GM18526 (cell line): ENCODE data around the gene DLL4.

Experiments used
- POLR2A ChIP-seq: IDR thresholded peaks from 3 replicates; pipeline ENCODE4 v1.6.1; 2011; ENCODE audit not compliant: insufficient read length; ENCODE audit errors: extremely low read depth

Gene DLL4

DNA sequence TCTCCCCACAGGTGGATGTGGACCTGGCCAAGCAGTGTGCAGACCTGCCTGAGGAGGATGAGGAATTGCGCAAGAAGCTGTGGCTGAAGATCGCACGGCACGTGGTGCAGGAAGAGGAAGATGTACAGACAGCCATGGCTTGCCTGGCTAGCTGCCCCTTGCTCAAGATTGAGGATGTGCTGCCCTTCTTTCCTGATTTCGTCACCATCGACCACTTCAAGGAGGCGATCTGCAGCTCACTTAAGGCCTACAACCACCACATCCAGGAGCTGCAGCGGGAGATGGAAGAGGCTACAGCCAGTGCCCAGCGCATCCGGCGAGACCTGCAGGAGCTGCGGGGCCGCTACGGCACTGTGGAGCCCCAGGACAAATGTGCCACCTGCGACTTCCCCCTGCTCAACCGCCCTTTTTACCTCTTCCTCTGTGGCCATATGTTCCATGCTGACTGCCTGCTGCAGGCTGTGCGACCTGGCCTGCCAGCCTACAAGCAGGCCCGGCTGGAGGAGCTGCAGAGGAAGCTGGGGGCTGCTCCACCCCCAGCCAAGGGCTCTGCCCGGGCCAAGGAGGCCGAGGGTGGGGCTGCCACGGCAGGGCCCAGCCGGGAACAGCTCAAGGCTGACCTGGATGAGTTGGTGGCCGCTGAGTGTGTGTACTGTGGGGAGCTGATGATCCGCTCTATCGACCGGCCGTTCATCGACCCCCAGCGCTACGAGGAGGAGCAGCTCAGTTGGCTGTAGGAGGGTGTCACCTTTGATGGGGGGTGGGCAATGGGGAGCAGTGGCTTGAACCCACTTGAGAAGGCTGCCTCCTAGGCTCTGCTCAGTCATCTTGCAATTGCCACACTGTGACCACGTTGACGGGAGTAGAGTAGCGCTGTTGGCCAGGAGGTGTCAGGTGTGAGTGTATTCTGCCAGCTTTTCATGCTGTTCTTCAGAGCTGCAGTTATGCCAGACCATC lies 26.3 kb upstream of the DLL4 start:
- TF ChIP-seq POLR2A = no peak

DNA sequence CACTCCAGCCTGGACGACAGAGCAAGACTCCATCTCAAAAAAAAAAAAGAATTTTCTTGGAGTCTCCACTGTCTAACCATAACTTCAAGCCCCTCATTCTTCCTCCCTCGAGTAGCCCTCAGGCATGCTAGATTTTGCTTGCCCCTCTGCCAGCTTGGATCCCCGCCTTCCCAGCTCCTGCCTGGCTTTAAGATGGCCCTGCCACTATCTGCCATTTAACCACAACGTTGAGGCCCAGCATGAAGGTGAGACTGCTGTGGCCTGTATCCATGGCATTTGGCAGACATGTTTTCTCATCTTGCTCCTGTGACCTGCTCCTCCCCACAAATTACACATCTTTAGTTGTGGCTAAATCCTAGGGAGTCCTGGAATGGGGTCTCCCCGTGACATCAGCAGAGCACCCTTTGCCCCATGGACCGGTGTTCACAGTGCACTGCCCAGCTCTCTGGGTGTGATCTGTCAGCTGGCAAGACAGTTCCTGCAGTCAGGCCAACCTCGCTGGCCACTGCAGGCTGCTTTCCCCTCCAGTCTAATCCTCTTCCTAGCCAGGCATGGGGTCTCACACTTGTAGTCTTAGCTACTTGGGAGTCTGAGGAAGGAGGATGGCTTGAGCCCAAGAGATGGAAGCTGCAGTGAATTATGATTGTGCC lies 24.5 kb upstream of the DLL4 start:
- TF ChIP-seq POLR2A = no peak

DNA sequence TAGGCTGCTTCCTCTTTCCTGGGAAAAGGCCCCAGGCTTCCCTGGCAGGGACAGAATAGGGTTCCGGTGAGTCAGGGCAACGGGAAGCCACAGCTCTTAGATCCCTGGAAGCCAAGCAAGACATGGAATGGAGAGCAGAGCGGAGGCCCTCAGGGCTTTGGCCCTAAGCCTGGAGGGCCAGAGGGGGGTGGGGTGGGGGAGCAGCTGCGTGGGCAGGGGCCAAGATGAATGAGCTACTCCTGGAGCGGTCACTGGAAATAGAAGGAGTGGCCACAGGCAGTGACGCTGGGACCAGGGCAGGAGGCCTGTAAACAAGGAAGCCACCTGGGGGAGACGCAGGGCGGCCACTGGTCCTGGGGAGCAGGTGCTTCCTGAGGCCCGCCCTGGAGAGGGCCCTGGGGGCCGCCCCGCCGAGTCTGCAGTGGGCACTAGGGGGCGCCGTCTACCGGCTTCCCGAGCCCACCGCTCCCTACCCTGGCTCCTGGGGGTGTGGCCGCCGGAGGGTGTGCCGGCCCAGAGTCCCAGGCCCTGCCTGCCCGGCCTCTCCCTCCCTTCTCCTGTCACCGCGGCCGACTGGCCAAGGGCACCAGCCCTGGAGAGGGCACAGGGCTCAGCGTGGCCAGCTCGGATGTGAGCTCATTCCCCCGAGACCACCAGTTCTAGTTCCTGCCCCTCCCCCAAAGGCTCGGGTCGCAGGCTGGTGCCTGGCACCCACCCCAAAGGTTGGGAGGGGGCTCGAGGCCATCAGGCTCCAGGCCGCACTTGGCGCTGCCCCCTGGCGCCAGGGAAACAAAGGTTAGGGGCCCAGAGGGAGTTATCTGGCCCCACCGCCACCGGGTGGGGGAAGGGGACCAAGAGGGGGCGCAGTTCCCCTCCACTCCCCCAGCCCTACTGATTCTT lies 22.8 kb upstream of the DLL4 start:
- no peak for TF ChIP-seq POLR2A

DNA sequence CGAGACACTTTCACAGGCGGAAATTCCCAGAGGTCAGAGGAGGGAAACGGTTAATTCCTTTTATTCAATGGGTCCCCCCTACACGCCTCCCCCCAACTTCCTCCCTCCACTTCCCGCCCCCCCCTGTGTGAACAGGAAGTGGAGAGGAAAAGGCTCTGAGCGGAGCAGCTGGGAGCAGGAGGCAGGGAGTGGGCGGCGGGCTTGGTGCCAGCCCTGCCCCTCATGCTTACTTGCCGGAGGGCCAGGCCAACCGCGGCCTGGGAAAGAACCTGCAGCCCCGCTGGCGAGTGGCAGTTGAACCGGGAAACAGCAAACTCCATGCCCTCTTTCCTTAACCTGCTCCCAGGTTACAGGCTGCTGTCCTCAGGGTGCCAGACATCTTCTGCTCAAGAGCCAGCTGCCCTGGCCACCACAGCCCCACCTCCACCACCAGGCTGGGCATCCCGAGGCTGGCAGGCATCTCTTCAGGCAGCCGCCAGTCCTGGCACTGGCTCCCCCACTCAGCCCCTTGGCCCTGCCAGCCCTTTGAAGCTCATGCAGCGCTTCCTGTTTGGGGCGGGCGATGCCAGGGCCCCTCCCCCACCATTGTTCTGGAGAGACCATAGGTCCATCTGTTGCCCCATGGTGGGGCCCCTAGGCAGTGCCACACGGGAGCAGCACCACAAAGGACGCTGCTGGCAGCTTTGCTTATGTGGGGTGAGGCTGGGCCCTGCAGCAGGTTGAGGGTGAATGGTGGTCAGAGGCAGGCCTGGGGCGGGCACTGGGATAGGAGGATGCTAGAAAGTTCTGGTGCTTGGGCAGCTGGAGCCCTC lies 21.9 kb upstream of the DLL4 start:
- no peak for TF ChIP-seq POLR2A

DNA sequence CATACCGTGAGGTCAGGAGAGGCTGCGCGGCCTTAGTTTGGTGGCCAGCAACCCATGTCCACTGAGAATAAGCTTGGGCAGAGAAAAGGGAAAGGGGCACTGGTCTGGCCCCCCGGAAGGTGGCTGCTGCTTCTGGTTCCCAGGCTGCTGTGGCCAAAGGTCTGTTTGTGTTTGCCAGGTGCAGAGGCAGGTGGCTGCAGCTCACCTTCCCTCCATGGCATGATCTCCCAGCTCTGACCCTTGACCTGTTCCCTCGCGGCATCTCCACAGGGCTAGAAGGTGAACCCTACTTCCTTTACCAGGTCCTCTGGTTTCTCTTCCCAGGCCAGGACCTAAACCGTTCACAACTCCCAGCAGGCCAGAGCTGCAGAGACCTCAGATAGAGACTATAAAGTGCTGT lies 21.0 kb upstream of the DLL4 start:
- no peak for TF ChIP-seq POLR2A

DNA sequence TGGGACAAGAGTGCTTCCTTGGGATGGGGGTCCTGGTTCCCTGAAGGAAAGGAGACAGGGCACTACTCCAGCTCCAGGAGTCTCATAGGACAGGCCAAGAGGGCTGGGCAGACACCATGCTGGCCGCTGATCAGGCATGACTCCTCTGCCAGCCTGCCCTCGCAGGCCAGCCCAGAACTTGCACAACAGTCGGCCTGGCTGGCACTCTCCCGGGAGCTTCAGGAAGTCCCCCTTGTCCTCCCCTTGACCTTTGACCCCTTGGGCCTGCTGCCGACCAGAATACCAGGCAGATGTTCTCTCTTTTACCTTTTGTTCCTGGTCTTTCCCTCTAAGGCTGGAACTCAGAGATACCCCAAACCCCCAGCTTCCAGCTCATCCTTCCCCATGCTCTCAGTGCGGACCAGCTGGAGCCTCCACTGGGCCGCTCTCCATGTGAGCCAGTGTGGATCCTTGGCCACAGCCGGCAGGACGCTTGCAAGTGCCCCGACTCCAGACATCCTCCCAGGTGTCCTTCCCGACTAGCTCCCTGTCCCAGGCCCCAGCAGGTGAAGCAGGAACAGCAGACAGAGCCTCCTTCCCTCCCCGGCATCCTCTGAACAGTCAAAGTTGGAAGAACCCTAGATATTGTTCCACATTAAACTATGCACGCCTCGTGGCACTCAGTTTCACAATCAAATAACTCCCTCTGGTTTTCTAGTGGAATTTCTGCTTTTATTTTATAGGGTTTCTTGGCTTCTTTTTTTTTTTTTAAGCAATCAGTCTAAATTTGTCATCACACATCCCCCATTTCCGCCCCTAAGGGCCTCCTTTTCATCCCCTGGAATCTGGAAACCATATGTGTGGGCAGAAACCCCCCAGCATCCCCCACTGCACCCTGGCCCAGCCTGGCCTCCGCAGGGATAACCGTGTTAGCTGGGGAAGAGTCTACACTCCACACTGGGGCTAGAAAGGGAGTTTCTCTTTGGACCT lies 19.2 kb upstream of the DLL4 start:
- no peak for TF ChIP-seq POLR2A

DNA sequence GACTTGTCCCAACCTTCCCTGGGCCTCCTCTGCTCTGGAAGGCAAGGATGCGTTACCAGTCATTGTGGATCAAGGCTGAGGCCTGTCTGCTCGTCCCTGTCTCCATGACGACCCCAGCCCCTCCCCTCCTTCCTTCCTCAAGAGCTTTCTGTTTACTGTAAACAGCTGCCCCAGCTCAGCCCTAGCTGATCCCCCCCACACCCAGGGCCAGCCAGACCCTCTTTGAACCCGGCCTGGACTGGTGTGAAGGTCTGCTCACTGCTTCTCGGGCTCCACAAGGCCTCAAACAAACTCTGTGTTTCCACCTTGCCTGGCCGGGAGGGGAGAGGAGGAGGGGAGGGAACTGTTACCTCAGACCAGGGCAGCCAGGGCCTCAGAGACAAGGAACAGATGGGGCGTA lies 18.0 kb upstream of the DLL4 start:
- no peak for TF ChIP-seq POLR2A

DNA sequence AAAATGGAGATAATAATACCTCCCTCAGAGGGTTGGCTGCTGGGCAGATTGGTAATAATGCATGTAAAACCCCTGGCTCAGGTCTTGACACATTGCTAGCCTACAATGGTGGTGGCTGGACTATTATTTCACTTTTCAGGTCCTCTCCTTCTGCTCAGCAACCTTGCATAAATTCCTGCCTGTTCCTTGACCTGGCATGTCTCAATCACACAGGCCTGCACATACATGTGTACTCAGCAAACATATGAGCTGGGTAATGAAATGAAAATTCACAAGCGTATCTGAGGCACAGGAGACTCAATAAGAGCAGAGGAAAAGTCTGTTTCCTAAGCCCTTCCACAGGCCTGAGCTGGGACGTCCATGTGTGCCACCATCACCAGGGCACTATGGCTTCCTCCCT lies 17.4 kb upstream of the DLL4 start:
- TF ChIP-seq POLR2A = no peak

DNA sequence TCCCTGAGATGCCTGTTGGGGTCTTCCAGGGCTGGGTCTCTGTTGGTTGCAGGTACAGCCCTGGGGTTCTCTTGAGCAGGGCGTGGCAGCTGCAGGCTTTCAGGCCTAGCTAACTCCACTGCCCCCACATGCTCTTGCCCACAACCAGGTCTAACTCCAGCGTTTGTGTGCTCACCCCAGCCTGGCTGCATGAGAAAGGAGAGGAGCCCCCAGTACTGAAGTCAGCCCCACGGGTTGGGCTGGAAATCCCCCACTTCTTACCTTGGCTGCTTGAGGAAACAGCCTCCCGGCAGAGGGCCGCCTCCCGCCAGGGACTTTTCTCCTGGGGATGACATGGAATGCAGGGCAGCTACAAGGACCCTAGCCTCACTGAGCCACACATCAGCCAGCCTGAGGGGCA lies 16.7 kb upstream of the DLL4 start:
- no peak for TF ChIP-seq POLR2A

DNA sequence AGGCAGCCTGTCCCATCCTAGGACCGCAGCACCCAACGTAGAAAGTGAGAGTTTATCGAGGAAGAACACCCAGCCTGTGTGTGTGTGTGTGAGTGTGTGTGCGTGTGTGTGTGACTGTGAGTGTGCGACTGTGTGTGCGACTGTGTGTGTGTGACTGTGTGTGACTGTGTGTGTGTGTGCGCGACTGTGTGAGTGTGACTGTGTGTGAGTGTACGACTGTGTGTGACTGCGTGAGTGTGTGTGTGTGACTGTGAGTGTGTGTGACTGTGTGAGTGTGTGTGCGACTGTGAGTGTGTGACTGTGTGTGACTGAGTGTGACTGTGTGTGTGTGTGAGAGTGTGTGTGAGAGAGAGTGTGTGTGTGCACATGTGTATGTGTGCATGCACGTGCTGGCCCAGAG lies 15.1 kb upstream of the DLL4 start:
- no peak for TF ChIP-seq POLR2A

DNA sequence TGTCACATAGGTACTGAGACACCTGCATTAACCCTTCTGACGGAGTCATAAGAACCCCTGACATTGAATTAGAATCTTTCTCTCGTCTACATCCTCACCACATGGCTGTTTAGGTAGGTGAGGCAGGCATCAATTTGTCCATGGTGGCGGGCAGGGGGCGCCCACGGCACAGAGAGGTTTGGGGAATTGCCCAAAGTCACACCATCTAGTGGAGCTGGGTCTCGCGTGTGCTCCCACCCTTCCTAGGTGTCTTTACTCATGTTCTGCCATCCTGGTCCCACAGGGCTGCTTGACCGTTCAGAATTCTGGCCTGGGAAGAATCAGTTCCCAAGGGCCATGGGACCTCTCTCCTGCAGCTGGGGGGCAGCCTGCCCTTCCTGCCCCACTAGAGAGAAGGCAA lies 14.7 kb upstream of the DLL4 start:
- TF ChIP-seq POLR2A = no peak

DNA sequence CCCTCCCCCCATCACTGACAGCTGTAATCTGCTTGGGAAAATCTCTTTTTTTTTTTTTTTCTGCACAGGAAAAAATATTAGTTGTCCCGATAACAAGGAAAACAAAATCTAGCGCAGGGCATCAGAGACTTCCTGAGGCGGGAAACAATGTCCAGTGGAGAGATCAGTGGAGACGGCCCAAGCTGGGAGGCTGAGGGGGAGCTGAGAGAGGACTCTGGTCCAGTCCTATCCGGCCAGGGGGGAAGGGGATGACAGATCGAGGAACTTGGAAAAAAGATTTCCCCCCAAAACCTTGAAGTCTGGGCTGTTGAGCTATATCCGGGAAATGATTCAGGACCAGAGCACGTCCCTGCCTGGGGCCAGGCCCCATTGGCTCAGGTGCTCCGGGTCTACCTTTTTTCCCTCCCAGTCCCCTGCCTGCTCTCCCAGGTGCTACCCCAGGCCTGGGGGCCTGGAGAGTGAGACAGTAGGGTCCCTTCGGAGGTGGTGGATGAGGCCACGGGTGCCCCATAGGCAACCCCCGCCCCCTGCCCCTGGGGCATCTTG lies 14.0 kb upstream of the DLL4 start:
- TF ChIP-seq POLR2A = no peak

DNA sequence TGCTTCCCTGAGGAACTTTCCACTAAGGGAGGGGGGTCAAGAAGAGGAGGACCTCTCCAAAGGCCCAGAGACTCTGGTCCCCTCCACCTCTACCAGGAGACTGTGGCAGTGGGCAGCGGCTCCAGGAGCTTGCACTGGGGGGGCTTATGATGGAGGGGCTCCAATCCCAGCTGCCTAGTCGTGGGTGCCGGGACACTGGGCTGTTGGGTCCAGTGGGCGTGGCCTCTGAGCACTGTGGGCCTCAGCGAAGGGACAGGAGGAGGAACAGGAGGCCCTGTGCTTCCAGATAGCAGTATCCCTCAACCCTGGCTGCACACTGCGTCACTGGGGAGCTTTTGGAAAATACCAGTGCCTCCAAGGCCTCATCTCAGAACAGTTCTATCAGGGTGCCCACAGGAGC lies 13.5 kb upstream of the DLL4 start:
- TF ChIP-seq POLR2A = no peak
